HL-60 (cell line): ENCODE results near the gene ZC3H14.
A peak's percentile ranks its signal among the peaks of the same experiment; 100 is the strongest.

Source experiments
- DNase-seq, 2 experiments: peaks; one replicate each; pipeline ENCODE4 v3.0.0-alpha.2; 2010 to 2020; ENCODE audit warnings: low read depth in 1 of 2, low spot score in 1 of 2
- H3K27ac ChIP-seq: fragments of 250-450 bp; sonication (Bioruptor Pico); replicated peaks from 2 replicates; pipeline ENCODE4 v1.5.1; 2020; ENCODE audit warnings: mild to moderate bottlenecking, moderate library complexity
- H3K27me3 ChIP-seq: fragments of 250-450 bp; sonication (Bioruptor Pico); 2 replicates; pipeline ENCODE4 v1.5.1; 2021; ENCODE audit warnings: mild to moderate bottlenecking, moderate library complexity; ENCODE audit not compliant: insufficient read depth, poor library complexity, severe bottlenecking
- H3K4me3 ChIP-seq: replicated peaks from 2 replicates; pipeline ENCODE4 v1.5.1; 2011; ENCODE audit warnings: mild to moderate bottlenecking, control low read depth, low read length; ENCODE audit not compliant: insufficient read depth
- GABPA ChIP-seq: IDR thresholded peaks from 2 replicates; pipeline ENCODE4 v1.6.1; 2012; ENCODE audit warnings: low read depth
- POLR2AphosphoS5 ChIP-seq: IDR thresholded peaks from 2 replicates; pipeline ENCODE4 v1.6.1; 2012; ENCODE audit warnings: low read depth
- SPI1 ChIP-seq: IDR thresholded peaks from 2 replicates; pipeline ENCODE4 v1.6.1; 2012; ENCODE audit warnings: low read depth, mild to moderate bottlenecking, borderline replicate concordance
- TF ChIP-seq, protein P1 (sequence below): IDR thresholded peaks from one replicate; pipeline ENCODE4 v1.5.1; 2011; ENCODE audit warnings: low read length, control low read depth, inconsistent platforms; ENCODE audit not compliant: insufficient read depth
- TF ChIP-seq, protein P2 (sequence below): IDR thresholded peaks from 2 replicates; pipeline ENCODE4 v1.6.1; 2012; ENCODE audit warnings: low read depth; ENCODE audit not compliant: insufficient replicate concordance

Gene ZC3H14

DNA sequence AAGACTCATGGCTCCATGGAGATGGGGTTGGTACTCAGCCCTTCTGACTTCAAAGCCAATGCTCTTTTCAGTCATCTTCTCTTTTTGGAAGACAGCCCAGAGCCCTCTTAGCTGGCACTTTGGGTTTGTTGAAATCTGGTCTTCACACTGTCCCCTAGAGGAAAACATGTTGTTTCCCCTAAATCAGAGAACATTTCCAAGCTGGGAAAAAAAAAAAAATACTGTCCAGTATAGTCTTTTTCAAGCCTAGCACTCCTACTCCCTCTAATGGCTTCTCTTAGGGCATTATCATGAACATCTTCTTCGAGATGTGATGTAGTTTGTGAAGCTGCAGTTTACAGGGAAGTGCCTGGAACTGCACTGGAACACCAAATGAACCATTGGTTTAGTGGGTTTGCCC, 3.0 kb upstream of the ZC3H14 start:
- no peak overlapping the region for H3K27ac ChIP-seq
- no peak for DNase-seq
- no peak overlapping the region for H3K4me3 ChIP-seq
- H3K27me3 ChIP-seq: peaks cover 18% of the 10 kb centered on the region
- TF ChIP-seq POLR2AphosphoS5 (no peak), SPI1 (no peak), GABPA (no peak)
- TF ChIP-seq, protein P1, sequence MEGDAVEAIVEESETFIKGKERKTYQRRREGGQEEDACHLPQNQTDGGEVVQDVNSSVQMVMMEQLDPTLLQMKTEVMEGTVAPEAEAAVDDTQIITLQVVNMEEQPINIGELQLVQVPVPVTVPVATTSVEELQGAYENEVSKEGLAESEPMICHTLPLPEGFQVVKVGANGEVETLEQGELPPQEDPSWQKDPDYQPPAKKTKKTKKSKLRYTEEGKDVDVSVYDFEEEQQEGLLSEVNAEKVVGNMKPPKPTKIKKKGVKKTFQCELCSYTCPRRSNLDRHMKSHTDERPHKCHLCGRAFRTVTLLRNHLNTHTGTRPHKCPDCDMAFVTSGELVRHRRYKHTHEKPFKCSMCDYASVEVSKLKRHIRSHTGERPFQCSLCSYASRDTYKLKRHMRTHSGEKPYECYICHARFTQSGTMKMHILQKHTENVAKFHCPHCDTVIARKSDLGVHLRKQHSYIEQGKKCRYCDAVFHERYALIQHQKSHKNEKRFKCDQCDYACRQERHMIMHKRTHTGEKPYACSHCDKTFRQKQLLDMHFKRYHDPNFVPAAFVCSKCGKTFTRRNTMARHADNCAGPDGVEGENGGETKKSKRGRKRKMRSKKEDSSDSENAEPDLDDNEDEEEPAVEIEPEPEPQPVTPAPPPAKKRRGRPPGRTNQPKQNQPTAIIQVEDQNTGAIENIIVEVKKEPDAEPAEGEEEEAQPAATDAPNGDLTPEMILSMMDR: no peak
- TF ChIP-seq, protein P2, sequence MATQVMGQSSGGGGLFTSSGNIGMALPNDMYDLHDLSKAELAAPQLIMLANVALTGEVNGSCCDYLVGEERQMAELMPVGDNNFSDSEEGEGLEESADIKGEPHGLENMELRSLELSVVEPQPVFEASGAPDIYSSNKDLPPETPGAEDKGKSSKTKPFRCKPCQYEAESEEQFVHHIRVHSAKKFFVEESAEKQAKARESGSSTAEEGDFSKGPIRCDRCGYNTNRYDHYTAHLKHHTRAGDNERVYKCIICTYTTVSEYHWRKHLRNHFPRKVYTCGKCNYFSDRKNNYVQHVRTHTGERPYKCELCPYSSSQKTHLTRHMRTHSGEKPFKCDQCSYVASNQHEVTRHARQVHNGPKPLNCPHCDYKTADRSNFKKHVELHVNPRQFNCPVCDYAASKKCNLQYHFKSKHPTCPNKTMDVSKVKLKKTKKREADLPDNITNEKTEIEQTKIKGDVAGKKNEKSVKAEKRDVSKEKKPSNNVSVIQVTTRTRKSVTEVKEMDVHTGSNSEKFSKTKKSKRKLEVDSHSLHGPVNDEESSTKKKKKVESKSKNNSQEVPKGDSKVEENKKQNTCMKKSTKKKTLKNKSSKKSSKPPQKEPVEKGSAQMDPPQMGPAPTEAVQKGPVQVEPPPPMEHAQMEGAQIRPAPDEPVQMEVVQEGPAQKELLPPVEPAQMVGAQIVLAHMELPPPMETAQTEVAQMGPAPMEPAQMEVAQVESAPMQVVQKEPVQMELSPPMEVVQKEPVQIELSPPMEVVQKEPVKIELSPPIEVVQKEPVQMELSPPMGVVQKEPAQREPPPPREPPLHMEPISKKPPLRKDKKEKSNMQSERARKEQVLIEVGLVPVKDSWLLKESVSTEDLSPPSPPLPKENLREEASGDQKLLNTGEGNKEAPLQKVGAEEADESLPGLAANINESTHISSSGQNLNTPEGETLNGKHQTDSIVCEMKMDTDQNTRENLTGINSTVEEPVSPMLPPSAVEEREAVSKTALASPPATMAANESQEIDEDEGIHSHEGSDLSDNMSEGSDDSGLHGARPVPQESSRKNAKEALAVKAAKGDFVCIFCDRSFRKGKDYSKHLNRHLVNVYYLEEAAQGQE: no peak

DNA sequence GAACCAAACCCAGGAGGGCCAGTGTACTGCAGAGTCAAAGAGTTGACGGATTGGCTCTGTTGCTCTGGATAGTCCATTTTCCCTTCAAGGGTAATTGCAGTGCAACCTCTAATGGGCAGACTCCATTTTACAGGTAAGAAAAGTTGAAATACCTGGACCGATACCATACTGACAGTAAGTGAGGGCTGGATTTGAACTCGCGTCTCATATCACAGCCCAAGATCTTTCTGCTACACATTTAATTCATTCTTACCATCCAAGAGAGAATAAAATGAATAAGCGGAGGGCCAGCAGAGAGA, 356 bp upstream of the ZC3H14 start:
- no peaks in the 10 kb centered on the region for H3K27me3 ChIP-seq
- H3K27ac ChIP-seq: peak overlapping the region; percentile 93
- peak overlapping the region; percentile 92 for H3K4me3 ChIP-seq
- TF ChIP-seq, protein P1: no peak
- no peak for TF ChIP-seq SPI1
- TF ChIP-seq, protein P2: no peak
- no peak for TF ChIP-seq POLR2AphosphoS5
- no peak for TF ChIP-seq GABPA
- no peak for DNase-seq

DNA sequence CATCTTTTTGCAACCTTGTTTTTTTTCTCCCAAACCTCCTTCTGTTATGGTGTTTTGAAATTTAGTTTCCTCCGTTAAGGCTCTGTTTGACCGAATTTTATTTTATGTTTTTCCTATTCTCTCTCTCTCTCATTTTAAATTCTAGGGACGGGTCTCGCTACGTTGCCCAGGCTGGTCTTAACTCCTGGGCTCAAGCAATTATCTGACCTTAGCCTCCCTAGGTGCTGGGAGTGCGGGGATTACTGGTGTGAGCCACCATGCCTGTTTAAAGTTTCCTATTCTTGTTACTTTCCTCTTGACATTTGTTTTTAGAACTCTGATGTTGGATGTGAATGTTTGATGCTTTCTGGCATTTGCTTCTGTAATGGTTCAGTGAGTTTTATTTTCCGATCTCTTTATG, 1.0 kb downstream of the ZC3H14 start:
- no peaks in the 10 kb centered on the region for H3K27me3 ChIP-seq
- TF ChIP-seq POLR2AphosphoS5 (no peak), GABPA (no peak), SPI1 (no peak)
- TF ChIP-seq, protein P2: no peak
- TF ChIP-seq, protein P1: no peak
- peak overlapping the region; percentile 93 for H3K27ac ChIP-seq
- DNase-seq: no peak
- H3K4me3 ChIP-seq: peak overlapping the region; percentile 92
